ENCODE results near the gene KDM4D.

DNA sequence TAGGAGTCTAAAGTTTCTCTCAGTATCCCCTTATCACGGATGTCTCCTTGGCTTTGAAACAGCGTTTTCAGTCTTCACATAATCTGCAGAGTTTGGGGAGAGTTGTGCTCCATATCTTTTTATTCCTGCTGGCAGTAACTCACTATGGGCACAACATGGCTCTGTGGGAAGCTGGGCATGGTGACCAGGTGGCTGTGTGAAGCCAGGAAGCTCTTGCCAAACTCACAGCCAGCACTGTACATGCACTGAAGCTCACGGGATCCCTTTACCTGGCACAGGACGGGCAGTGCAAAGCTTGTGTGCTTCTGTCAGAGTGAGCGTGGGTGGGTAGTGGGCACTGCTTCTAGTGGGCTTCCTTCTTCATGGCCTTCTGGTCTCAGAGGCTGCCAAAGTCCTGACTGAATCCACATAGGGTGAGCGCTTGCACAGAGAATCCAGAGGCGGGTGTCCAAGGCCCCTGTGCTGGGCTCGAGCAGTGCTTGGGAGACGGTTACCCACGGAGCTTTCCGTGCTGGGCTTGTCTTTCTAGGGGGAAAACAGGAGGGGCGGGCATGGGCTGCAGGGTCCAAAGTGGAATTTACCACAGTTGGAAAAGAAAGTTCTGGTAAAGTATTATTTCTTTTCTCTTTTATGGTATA is 40.8 kb downstream of the KDM4D start:
- TF ChIP-seq, protein P1, sequence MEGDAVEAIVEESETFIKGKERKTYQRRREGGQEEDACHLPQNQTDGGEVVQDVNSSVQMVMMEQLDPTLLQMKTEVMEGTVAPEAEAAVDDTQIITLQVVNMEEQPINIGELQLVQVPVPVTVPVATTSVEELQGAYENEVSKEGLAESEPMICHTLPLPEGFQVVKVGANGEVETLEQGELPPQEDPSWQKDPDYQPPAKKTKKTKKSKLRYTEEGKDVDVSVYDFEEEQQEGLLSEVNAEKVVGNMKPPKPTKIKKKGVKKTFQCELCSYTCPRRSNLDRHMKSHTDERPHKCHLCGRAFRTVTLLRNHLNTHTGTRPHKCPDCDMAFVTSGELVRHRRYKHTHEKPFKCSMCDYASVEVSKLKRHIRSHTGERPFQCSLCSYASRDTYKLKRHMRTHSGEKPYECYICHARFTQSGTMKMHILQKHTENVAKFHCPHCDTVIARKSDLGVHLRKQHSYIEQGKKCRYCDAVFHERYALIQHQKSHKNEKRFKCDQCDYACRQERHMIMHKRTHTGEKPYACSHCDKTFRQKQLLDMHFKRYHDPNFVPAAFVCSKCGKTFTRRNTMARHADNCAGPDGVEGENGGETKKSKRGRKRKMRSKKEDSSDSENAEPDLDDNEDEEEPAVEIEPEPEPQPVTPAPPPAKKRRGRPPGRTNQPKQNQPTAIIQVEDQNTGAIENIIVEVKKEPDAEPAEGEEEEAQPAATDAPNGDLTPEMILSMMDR (conservative IDR thresholded peaks at IDR 0.05 in 1 of 2, IDR thresholded peaks at IDR 0.05 in 1 of 2; ENCODE audit: extremely low read depth in 1 of 2, insufficient read depth in 1 of 2, low read depth in 1 of 2, low read length in 2 of 2) = no peak
- no peak for TF ChIP-seq EZH2 (IDR thresholded peaks at IDR 0.05; ENCODE audit: borderline replicate concordance, low read length)

All from mammary epithelial cell (primary cell).